ENCODE data around the gene TBATA.
A peak's percentile ranks its signal among the peaks of the same experiment; 100 is the strongest.

Gene TBATA, protein sequence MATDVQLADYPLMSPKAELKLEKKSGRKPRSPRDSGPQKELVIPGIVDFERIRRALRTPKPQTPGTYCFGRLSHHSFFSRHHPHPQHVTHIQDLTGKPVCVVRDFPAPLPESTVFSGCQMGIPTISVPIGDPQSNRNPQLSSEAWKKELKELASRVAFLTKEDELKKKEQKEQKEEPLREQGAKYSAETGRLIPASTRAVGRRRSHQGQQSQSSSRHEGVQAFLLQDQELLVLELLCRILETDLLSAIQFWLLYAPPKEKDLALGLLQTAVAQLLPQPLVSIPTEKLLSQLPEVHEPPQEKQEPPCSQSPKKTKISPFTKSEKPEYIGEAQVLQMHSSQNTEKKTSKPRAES

DNA sequence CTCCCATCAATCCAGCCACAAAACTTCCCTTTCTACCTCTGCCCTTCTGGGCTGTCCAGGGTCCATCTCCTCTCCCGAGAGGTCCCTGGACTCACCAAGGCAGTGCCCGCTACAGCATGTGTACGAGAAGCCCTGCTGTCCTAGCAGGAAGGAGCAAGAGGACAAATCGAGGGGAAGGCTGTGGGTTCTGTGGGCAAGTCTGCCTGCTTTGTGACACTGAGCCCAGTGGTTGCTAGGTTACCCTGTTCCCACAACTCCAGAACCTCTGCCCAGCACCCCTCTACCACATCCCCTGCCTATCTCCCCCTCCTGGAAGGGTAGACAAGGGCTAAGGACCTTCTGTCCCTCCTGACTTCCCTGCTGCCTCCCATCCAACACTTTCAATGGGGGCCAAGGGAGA, at the start of gene TBATA:
Gene TBATA (minus strand): TSS at position 188 of the 400 bp plus-strand sequence. CDS start 1,998 bp downstream, outside the sequence.
- DNase-seq (ENCODE audit: low read depth in 3 of 3, low spot score in 1 of 3): no peak

DNA sequence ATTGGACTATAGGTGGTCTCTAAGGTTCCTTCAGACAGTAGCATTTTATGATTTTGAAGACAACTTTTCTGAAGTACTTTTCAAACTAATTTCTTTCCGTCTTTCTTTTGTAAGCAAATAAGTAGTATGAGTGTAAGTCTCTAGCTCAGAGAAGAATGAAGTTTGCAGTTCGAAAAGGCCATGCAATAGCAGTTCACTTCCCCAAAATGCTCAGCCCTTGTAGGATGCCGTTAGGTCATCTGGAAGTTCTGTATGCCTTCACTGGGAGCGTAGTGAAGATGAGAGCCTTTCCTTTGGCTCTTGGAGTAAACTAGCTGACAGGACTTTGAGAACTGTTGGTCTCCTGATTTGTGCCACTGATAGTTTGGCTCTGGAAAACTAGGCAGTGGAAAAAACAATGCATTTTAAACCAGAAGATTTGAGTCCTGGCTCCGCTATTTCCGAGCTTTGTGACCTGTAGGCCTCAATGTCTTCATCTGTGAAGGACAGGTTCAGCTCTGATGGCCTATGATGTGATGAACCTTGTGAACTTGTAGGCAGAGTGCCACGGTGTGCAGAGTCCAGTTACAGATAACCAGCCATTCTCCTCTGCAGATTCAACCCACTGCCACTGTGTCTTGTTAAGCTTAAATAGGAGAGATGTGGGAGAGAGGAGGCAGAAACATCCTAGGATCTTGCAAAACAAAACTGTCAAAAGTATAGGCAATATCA, 49.4 kb upstream of the TBATA start:
- no peak for DNase-seq (ENCODE audit: low read depth in 3 of 3, low spot score in 1 of 3)

DNA sequence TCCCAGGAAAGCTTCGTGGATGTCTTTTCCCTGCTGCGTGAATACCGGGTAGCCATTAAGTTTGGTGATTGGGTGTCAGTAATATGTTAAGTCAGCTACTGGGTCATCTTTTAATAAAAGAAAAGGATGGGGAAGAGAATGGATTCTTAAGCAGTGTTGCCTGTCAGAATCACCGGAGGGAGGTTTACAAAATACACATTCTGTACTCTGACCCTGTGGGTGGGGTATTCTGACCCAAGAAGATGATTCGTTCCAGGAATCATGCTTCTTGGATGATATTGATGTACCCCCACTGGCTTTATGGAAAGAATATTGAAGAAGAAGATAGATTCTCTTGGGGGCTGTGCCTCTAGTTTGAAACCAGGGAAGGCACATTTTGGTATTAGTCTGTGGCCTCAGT, 48.8 kb upstream of the TBATA start:
- no peak for DNase-seq (ENCODE audit: low read depth in 3 of 3, low spot score in 1 of 3)

DNA sequence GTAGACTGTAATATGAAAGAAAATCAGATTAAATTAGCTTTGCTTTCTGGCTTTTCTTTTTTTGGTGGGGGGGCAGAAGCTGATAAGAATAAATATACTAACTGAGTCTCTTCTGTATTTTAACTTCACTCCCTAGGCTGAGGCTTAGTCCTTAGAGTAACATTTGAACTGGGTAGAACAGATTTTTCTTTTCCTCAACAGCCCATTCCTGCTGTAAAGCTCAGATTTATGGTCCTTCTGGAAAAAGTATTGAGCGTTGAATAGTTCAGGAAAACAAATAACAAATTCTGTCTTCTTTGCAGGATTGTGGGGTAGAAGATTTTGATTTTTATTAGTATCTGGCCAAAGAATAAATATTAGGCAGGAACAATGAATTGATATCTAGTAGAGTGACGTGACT, 48.4 kb upstream of the TBATA start:
- DNase-seq (ENCODE audit: low read depth in 3 of 3, low spot score in 1 of 3): no peak

DNA sequence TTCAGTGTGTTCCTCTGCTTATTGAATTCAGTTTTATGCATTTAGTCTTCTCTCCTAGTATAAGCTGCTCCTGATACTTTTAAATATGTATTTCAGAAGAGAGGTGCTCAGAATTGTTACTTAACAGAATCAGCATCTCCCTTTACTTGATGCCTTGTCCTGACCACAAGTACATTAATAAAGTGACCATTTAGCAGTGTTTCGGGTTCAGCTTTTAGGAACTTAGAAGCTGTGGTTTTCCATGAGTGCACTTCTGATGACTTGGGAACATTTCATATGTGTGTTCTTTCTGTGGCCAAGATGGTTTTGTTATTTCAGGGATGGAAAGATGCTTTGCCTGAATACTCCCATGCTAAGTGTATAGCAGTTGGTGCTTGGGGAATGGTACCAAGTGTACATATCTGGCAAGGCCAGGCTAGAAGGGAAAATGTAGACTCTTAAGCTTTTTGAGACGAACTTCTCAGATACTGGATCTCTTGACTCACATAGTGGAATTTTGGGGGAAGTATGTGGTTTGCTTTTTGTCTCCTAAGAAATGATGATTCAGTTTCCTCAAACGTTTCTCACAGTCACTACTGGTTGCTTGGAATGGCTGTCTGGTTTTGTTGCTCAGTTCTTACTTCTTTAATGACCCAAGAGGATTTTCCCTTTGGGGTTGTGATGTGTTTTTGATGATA, 47.8 kb upstream of the TBATA start:
- no peak for DNase-seq (ENCODE audit: low read depth in 3 of 3, low spot score in 1 of 3)

DNA sequence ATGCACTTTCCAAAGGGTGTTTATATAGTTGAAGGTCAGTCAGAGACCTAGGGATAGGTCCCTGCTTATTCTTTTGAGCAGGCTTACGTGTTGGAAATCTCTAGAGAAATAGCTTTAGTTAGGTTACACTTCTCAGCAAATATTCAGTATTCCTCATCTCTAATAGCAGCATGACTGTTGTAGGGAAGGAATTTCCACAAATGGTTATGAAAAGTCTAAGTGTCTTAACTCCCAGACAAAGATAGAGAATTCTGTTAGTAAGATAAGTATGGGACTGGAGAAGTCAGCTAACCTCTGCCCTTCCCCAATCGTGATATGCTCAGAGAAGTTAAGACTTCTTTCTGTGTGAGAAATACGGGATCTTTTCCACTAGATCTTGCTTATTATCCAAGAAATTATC, 47.0 kb upstream of the TBATA start:
- no peak for DNase-seq (ENCODE audit: low read depth in 3 of 3, low spot score in 1 of 3)

DNA sequence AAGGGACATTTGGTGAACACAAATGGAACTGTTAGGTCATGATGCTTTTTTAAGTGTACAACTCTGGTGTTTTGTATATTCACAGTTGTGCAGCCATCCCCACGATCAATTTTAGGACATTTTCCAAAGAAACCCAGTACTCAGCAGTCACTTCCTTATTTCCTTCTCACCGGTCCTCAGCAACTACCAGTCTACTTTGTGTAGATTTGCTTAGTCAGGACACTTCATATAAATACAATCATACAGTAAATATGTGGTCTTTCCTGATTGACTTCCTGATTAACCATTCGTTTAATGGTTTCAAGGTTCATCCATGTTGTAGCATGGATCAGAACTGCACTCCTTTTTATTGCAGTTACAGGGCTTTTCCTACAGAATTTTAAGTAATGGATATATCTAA, 45.0 kb upstream of the TBATA start:
- DNase-seq (ENCODE audit: low read depth in 3 of 3, low spot score in 1 of 3): no peak

DNA sequence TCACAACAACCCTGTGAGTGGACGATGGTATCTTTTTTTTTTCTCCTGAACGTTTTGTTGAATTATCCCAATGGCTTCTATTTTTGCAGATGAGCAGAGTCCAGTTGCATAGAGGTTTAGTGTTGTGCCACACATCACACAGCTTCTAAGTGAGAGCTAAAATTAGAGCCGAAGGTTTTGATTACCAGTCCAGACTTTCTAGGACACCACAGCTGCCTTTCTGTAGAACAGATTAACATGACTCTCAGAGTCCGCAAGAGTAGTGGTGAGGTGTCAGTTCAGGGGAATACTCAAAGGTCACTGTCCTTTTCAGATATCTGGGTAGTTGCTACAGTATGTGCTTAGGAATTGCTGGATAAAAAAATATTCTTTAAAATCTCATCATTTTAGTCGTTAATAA, 44.4 kb upstream of the TBATA start:
- no peak for DNase-seq (ENCODE audit: low read depth in 3 of 3, low spot score in 1 of 3)

DNA sequence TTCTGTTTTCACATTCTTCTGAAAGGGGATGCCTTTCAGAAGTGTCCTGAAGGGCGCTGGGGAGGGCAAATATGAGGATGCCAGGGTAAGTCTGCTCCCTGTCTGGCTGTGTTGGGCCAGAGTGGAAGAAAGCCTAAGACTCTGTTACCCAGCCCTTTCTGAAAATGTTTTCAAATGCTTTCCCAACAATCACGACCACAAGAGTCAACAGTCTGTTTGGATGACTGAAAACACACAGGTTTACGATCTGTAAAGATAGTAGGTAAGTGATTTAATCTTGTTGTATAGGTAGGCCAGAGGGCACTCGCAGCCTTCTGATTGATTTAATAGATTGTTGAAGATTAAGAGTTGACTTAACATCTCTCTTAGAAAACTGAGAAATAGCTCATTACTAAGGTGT, 43.7 kb upstream of the TBATA start:
- no peak for DNase-seq (ENCODE audit: low read depth in 3 of 3, low spot score in 1 of 3)

DNA sequence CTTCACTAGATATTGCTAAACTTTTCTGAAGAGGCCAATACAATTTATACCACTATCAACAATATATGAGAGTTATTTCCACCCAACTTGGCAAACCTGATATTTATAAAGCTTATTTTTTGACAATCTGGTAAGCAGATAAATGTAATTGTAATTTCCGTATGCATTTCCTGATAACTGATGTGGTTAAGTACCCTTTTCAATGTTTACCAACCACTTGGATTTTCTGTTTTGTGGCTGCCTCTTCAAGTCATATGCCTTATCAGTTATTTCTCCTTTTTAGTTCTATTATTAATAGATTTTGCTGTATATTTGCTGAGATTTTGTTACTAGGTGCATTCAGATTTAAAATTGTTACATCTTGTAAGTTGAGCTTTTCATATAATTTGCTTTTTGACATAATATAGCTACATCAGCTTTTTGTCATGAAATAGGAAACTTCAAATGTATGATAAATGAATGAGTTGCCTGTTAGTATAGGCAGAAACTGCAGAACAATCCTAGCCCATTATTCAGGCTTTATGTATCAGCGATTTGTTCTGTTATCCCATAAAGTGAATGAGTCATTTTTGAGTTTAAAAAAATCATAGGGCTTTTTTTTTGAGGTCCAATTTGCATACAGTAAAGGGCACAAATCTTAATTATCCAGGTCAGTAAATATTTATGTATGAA, 42.0 kb upstream of the TBATA start:
- DNase-seq (ENCODE audit: low read depth in 3 of 3, low spot score in 1 of 3): no peak

DNA sequence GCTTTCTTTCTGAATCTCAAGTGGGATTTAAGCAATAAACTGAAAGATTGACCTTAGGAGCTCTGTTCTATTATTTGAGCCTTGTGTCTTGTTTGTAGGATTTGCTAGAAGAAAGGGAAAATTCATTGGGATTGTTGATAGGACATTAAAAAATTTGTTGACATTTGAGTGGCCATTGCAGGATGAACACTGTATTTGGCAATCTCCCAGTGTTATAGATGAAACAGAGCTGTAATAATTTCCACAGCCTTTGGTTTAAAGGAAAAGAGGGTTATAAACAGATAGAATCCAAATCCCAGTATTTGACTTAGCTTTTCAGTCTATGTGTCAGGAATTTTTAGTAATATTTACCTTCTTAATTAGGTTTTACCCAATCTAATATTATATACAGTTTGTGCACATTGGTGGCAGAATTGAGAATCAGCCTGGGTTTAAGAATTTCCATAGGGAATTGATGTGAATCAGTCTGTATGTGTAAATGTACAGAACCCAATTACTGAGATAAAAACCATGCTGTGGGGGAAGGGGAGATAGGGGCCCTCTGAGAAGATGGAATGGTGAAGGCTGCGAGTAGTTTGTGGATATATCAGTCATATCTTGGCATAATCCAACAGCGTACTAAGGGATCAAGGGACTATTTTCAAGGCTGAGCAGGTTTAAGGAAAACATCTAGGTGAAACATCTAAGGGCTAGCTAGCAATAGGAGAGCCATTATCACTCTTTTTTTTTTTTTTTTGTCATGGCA, 37.1 kb upstream of the TBATA start:
- no peak for DNase-seq (ENCODE audit: low read depth in 3 of 3, low spot score in 1 of 3)

DNA sequence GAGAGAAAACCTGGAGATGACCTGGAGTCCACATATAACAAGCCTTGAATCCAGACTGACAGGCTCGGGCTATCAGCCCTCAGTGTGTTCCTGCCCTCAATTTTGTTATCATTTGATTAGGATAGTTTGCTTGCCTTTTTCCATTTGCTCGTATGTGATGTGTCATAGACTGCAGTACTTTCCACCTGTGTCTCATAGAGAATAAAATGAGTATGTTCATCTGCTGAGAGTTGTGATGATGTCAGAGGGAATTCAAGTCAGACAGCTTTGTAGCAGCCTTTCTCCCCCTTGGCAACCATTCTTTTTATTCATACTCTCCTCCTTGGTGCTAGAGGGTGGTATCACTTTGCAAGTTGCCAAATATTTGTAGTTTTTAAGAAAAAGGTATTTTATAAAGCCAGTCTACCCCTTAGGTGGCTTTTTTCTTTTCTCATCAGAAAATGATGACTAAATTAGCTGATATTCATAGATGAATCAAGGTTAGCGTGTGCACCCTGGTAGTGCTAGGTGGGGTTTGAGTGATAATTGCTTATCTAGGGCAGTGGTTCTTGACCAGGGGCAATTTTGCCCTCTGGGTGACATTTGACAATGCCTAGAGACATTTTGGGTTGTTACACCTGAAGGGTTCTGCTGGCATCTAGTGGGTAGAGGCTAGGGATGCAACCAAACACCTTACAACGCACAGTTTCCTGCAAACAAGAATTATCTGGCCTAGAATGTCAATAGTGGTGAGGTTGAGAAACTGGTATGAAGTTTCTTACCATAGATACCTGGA, 36.0 kb upstream of the TBATA start:
- no peak for DNase-seq (ENCODE audit: low read depth in 3 of 3, low spot score in 1 of 3)

DNA sequence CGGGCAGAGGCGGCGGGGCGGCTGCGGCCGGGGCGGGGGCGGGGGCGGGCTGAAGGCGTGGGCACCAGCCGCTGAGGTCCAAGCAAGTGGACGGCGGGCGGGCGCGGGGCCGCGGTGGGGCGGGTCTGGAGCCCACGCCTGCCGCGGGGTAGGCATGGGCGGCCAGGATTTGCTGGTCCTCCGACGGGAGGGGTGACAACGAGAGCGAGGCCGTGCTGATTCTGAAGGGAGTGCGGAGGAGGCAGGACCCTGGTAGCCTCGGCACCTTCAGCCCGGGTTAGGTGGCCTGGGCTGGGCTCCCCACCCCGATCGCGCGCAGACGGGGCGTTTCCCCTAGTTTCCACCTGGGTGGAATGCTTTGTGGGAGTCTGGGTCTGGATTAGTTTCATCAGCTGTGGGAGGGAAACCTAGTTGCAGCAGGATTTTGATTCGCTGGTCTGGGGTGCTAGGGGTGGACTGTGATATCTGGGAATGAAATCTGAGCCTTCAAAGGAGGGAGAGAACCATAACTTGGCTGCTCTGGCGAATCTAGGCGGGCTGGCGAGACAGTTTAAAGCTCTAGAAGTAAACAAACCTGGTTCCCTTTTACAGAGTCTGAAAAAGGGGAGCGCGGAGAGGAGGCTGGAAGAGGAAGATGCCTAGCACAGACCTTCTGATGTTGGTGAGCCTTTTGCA, 31.2 kb upstream of the TBATA start:
- peak in 1 of 3 donors; percentile 25 for DNase-seq (ENCODE audit: low read depth in 3 of 3, low spot score in 1 of 3)

DNA sequence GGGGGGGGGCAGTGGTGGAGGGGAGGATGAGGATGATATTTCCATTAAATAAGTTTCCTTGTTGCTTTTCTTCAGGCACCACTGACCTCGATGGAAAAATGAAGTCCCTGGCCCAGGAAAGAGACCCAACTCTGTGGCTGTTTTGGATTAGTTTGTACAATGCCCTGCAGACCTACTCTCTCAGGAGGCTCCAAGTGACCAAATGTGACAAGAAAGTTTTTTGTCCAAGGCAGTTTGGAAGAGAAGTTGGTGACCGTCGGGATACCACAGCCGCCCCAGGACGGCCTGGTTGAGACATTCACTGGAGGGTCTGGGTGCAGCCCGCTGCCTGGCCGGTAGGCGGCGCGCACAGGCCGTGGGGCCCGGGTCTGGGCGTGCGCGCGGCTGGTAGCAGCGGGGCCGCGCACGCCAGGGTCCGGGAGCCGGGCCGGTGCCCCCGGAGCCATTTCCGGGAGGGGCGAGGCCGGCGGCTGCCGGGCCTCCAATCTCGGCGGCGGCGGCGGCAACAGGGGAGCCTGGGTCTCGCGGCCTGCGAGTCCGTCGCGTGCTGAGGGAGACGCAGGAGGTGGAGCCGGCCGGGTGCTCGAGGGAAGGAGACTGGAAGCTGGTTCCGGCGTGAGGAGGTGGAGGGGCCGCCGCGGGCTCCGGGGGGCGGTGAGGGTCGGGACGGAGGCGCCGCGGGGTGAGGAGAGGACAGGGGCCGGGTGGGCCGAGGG, 30.5 kb upstream of the TBATA start, which contains the start of gene SGPL1:
Gene SGPL1 (plus strand): TSS at position 445 of the 716 bp plus-strand sequence. CDS start 906 bp downstream, outside the sequence.
- peak; percentile 48 to 87 (median 65) for DNase-seq (ENCODE audit: low read depth in 3 of 3, low spot score in 1 of 3)

DNA sequence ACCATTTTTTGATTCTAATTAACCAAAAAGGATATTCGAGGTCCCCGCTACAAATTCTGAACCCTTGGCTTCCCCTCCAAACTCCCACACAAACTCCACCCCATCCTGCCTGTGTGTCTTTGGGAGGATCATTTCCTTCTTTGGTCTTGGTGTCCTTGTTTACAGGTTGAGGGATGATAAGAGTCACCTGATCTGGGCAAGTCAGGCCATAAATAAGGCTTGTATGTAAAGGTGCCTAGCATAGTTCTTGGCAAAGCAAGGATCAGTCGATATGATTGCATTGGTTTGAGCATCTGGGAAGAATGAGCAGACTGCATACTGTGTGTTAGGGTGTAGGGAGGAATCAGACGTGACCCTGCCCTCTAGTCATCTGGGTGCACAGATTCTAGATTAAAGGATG, 28.9 kb upstream of the TBATA start:
- DNase-seq (ENCODE audit: low read depth in 3 of 3, low spot score in 1 of 3): no peak

DNA sequence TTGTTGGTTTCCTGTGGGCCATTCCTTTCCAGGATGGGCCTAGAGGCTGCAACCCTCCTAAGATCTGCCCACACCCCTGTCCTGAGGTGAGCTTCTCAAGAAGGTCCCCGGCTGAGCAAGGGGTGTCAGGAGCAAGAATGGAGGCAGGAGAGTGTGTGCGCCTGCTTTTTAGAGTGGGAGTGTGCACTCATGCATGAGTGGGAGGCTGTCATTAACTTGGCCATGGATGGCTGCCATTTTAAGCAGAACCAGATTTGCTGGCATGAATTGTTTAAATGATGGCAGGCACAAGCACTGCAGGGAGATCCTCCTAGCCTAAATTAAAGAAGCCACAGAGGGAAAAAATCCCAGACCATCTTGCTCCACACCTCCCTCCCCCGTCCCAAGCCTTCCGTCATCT, 27.6 kb upstream of the TBATA start:
- no peak for DNase-seq (ENCODE audit: low read depth in 3 of 3, low spot score in 1 of 3)

DNA sequence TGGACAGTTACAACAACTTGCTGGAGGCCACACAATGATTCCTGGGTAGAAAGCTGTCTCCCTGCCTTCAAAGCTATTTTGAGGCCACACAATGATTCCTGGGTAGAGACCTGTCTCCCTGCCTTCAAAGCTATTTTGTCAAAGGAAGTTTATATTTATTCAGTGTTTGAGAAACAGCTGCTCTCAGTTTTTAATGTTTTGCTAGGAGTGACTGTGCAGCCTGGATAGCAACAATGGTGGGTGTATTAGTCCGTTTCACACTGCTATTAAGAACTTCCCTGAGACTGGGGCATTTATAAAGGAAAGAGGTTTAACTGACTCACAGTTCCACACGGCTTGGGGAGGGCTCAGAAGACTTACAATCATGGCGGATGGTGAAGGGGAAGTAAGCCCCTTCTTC, 26.7 kb upstream of the TBATA start:
- no peak for DNase-seq (ENCODE audit: low read depth in 3 of 3, low spot score in 1 of 3)

DNA sequence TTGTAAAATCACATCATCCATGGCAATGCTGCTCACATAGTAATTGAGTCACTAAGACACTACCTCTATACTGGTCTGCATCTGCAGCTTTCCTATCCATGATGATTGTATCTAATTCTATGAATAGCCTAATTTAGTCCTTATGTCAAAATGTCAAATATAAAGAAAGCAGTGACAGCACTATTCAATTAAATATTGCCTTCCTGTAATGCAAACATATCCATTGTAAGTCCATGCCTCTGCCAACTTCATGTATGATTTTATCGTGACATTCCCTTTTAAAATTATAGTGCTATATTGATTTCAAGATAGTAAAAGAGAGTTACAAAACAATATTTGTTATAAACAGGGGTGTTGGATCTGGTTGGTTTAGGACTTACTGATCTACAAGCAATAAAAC, 25.8 kb upstream of the TBATA start:
- DNase-seq (ENCODE audit: low read depth in 3 of 3, low spot score in 1 of 3): no peak

DNA sequence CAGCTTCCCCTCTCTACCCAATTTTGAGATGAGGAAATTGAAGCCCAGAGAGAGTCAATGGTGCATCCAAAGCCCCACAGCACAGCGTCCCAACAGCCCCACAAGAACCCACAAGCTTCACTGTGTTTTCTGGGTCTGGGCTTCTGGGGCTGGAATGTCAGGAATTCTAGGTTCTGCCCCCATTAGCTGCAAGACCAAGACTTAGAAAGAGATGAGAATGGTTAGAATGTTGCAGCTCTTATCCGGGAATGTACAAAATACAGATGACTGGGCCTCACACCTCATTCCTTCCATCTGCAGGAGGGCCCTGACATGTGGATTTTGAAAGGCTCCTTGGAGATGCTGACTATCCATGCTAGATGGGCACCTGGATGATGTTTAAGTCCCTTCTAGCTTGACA, 24.5 kb upstream of the TBATA start:
- no peak for DNase-seq (ENCODE audit: low read depth in 3 of 3, low spot score in 1 of 3)
